Germinal center (tissue), 1 donor: ENCODE results near the gene TMEM131.
A peak's percentile ranks its signal among the peaks of the same experiment; 100 is the strongest.
"Not testable (repeated sequence)": the region's sequence is repeated elsewhere in the genome, so short reads cannot be mapped to it uniquely, and the experiment has no call there.

Experiments
- DNase-seq: peaks from one replicate; pipeline ENCODE4 v3.0.0; 2012; ENCODE audit warnings: mixed read lengths, low spot score

TMEM131 gene

GRCh38 chr2:97911206-97911921 is 84.4 kb downstream of the TMEM131 start:
- no peak for DNase-seq

DNA sequence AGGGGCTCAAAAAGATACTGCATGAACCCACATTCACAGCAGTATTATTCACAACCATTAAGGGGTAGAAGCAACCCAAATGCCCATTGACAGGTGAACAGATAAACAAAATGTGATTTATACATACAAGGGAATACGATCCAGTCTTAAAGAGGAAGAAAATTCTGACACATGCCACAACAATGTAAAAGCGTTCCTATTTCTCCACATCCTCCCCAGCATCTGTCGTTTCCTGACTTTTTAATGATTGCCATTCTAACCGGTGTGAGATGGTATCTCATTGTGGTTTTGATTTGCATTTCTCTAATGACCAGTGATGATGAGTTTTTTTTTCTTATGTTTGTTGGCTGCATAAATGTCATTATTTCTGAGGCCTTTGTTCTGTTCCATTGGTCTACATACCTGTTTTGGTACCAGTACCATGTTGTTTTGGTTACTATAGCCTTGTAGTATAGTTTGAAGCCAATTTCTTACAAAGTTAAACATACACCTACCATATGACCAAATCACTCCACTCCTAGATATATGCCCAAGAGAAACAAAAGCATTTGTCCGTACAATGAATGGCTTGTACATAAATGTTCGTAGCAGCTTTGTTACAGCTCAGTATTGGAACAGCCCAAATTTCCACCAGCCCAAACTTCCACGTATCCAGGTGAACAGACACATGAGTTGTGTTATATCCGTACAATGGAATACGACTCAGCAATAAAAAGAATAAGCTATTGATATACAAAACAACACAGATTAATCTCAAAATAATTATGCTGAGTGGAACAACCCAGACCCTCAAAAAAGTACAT is 85.1 kb downstream of the TMEM131 start:
- DNase-seq: no peak

DNA sequence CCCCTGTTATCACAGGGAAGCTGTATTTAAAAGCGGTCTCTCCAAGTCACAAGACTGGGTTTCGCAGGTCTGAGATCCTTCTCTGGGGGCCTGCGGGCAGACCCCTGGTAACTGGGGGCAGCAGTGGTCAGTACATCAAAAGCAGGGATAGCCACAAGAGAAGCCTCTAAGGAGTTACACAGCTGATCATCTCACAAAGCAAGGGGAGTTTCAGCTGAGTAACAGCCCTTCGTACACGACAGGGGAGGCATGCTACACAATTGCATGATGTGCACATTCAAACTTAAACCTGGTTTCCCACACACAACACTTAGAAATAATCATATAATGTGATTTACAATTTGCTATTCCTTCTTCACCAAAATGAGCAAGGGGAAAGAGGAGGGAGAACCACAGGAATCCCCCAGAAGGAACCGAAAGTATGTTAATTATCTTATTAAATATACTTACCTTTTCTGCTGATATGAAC is 87.5 kb downstream of the TMEM131 start:
- no peak for DNase-seq

DNA sequence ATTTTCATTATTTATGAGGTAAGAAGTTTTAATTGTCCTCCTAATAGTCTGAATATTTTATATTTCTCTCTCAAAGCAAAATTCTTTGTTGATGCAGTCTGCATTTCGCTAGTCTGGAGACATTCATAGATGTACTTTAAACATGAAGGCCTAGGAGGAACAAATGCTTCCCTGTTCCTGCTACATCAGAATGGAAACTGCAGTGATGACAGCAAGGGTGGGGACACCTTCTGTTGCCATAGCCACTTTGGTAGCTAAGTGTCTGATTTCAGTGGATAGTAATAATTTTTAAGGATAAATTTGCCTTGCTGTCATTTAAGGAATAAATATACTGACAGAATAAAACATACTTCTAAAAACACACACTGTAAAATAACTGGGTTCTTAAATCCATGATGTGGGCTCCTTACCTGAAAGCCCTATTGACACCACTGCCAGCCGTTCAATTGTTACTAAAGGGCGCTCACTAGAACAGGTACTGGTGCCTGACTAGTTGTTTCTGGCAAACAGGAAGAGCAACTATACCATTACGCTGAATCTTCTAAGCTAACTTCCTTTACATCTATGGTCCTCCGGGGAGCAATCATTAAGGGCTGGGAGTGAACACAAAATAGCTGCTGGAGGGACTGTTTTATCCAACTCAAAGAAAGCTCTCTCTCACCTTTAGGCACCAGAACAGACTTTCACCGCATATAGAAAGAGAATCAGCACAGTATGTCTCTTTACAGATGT is 88.2 kb downstream of the TMEM131 start:
- peak; percentile 25 for DNase-seq

- no peak for DNase-seq
Observed at GRCh38 chr2:97906307-97906706, 89.4 kb downstream of the TMEM131 start.

DNA sequence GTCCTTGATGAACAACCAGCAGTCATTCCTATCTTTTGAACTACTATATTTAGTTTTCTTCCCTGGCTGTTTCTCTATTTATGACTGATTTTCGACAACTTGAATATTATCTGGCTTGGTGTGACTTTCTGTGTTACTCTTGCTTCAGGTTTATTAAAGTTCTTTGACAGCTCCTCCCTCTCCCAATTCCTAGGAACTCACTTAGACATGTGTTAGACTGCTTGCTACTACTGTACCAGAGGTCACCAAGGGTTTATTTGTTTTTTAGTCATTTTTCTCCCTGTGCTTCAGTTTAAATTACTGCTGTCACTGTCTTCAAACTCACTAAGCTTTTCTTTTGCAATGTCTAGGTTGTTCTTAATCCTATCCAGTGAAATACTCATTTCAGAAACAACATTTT is 90.5 kb downstream of the TMEM131 start:
- no peak for DNase-seq

DNA sequence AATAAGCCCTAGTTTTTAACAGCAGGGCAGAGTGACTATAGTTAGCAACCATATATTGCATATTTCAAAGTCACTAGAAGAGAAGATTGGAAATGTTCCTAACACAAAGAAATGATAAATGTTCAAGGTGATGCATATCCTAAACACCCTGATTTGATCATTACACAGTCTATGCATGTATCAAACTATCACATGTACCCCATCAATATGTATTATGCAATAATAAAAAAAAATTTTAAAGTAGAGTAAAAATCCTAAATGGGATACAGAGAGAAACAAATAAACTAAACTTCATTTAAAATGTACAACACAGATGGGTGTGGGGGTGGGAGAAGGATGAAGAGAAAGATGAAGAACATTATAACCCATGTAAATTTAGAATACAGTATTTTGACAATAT is 93.9 kb downstream of the TMEM131 start:
- DNase-seq: no peak

DNA sequence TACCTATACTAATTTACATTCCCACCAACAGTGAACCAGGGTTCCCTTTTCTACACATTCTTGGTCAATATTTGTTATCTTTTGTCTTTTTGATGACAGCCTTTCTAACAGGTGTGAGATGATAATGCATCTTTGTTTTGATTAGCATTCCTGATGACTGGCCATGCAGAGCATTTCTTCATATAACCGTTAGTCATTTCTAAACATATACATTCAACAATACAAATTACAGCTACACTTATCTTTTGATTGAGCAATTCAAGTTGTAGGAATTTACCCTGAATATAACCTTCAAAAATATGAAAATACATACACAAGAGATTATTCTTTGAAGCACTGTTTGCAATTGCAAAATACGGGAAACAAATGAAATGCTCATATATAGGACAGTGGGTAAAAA is 94.9 kb downstream of the TMEM131 start:
- no peak for DNase-seq

GRCh38 chr2:97893042-97893441 is 102.7 kb downstream of the TMEM131 start:
- not testable (repeated sequence) for DNase-seq

- DNase-seq: no peak
Observed at GRCh38 chr2:97891611-97892010, 104.1 kb downstream of the TMEM131 start.

GRCh38 chr2:97889156-97889555 is 106.6 kb downstream of the TMEM131 start:
- no peak for DNase-seq

DNA sequence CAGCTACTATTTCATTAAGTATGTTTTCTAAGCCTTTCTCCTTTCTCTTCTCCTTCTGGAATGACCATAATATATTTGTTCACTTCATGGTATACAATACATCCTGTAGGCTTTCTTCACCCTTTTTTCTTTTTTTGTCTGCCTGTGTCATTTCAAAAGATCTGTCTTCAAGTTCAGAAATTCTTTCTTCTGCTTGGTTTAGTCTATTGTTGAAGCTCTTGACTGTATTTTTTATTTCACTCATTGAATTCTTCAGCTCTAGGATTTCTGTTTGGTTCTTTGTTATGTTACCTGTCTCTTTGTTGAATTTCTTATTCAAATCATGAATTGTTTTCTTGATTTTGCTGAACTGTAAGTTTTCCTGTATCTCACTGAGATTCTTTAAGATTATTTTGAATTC is 109.9 kb downstream of the TMEM131 start:
- DNase-seq: no peak

DNA sequence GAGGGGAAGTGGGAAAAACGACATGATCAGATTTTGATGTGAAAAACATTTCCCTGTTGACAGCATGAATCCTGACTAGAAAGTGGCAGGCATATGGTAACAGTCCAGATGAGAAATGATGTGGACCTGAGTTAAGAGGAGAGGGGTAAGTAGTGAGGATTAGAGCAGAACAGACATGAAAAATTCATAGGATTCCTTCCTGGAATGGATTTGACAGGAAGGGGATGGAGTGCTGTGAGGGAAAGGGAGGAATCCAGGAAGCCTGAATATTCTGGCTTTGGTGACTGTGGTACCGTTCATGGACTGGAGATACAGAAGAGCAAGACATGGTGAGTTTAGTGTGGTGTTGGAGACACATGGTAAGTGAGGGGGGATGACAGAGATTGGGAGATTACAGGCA is 115.4 kb downstream of the TMEM131 start:
- DNase-seq: no peak

DNA sequence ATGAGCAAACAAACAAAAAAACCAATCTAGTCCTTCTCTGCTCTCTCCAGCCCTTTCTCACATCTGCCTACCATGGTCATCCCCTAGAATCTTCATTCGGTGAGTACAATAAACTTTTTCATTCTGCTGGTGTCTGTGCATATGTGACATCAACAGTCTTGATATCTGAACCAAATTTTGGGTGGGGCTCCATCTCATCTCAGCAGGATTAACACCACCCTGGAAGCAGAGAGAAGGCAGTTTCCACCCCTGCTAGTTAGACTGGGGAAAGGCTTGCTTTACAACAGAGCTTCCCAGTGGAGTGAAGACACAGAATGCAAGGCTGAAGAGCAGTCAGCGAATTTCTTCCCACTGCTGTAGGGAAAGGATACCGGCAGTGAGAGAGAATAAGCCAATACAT is 116.9 kb downstream of the TMEM131 start:
- no peak for DNase-seq

GRCh38 chr2:97878317-97878716 is 117.4 kb downstream of the TMEM131 start:
- not testable (repeated sequence) for DNase-seq

DNA sequence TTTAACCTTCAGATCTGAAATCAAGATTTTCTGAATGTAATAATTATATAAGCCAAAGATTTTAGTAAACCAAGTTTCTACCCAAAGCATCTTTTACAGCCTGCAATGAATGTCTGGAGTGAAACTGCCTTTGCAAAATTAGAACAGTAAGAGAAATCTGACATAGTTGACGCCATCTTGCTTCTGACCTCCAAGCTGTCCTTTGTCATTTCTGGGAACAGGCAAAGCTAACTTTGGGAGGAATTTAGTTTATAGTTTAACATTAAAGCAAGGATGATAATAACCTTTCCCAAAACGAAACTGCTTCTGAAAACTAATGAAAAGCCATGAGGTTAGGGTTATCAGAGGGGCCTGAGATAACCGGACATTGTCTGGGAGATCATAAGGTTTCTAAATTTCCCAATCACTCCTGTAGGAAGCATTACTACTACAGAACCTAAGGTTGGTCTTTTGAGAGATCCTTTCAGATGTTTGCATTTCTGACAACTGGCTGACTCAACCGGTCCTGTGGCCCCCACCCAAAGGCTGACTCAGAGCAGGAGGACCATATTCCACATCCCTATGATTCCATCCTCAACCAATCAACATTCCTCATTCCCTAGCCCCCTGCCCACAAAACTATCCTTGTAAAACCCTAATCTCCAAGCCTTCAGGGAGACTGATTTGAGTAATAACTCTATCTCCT is 124.5 kb downstream of the TMEM131 start:
- DNase-seq: no peak

DNA sequence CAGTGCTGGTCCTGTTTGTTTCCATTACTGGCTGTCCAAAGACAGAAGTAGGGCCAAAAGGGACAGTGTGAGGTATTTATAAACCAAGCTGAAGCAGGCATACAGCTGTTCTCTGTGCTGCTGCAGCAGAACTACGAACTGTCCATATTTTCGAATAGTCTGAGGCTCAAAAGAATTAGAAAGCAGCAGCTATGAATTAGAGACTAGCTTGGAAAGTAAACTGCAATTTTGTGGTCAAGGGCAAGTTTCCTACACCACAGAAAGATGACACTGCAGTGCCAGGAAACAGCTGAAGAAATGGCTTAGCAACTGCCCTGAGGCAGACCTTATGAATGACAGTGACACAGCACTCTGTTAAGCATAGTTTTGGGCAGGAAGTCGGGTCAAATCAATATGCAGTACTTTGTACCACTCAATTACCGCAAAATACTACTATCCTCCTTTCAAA is 125.3 kb downstream of the TMEM131 start:
- no peak for DNase-seq

GRCh38 chr2:97869722-97870346 is 125.9 kb downstream of the TMEM131 start:
- no peak for DNase-seq

GRCh38 chr2:97868986-97869721 is 126.6 kb downstream of the TMEM131 start:
- DNase-seq: no peak

GRCh38 chr2:97863829-97864228 is 131.9 kb downstream of the TMEM131 start:
- no peak for DNase-seq

GRCh38 chr2:97861177-97861576 is 134.6 kb downstream of the TMEM131 start:
- DNase-seq: no peak
